Right ventricle myocardium superior (tissue), 1 donor: ENCODE data around the gene MXRA8. TPM values are rescaled to one million over a fixed set of nuclear protein-coding genes. Genes with fewer than 3 reads are reported as not detected.
"Not testable (repeated sequence)": the region's sequence is repeated elsewhere in the genome, so short reads cannot be mapped to it uniquely, and the experiment has no call there.

Experiments used
- ATAC-seq: fragments of 200-7000 bp; cut with Tn5 transposase; one replicate; pipeline ENCODE4 v1.9.1; 2020; ENCODE audit warnings: mild to moderate bottlenecking; ENCODE audit not compliant: poor library complexity
- DNase-seq: peaks from one replicate; pipeline ENCODE4 v3.0.0-alpha.2; 2020
- intact Hi-C: fragments of 100-400 bp; cut with DNase I; formaldehyde crosslinking; loops from one replicate; pipeline ENCODE4 v1.11.2; 2022
- total RNA-seq: library from RNA; stranded (reverse); fragmentation: NEBNext Ultra II Directional; extraction: Animal tissue kit (Norgen Biotek cat#: 25700); gene quantifications from one replicate; pipeline ENCODE4 v1.2.1, GENCODE V29; 2021
- donor health status: DM: no; HTN: yes; CAD: no; lungs with severe emphysema.

The MXRA8 gene
- total RNA-seq, 1 donor from 2014 or later: 21.7 TPM

DNA sequence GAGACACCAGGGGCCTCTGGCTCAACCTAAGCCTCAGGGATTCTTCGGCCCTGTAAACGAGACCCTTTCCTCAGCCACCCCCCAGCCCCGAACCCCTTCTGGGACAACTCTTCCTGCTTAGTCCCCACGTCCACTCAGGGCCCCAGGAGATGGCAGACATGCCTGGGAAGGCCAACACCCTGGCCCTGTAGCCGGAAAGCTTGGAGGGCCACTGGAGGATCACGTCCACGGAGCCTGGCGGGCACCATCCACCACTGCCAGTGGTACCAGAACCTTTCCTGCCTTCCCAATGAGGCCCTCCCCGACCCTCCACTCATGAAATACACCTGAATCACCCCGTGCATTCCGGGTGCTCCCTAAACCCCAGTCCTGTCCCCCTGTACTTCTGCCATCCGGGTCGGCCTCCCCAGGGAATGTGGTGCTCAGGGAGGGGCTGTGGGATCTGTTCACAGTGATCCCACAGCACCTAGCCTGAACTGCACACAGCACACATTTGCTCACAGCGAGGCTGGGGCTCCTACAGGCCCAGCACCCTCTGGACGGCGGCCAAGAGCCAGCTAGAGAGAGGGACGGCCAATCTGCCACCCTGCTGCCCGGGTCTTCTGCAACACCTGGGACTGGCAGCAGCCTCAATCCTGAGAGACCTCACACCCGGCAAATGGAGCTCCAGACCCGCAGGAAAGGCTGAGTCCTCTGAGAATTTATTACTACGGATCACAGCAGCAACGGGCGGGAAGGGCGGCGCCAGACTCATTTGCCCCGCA is 14.9 kb upstream of the MXRA8 start:
- DNase-seq (no peak), ATAC-seq (no peak)
- intact Hi-C loops: loop anchor here (10.0 kb wide), 1 partner anchor 132 kb away; no protein-coding TSS in a partner anchor

DNA sequence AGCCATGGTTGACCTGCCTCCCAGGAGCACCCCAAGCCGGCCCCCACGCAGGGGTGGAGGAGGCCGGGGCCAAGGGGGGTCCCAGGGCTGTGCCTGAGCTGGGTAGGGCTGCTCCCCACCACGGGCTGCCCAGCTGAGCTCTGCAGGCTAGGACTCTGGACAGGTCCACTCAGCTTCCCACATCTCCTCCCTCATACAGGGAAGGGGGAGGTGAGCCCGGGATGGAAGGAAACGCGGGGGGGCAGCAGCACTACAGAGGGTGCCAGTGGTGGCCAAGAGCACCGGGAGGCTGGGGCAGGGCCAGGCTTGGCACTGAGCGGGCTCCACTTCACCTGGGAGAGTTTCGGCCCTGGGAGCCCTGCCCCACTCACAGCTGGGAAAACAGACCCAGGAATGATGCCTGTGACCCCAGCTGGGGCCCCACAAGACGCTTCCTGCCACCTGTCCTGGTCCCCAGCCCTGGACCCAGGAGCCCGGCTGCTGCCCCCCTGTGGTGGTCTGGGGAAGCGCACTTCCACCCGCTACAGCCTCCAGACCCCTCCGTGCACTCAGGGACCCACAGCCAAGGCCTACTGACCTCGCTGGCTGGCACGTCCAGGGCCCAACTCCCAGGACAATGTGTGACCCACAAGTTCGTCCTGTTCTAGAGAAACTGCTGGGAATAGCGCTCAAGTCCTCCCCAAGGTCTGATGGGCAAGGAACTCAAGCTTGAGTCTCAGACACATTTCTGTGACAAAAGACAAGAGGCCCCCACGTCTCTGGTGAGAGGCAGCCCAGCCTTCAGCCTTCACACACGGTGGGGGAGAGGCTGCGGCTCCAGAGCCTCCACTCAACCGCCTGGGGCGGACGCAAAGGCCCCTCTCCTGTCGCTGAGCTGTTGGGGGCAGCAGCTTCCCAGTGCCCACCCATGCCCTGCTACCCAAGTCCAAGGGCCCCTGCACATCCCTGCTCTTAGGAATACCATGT is 13.7 kb upstream of the MXRA8 start:
- ATAC-seq (peak; percentile 39), DNase-seq (peak; percentile 81)
- intact Hi-C loops: loop anchor here (10.0 kb wide), 1 partner anchor 133 kb away; no protein-coding TSS in a partner anchor

DNA sequence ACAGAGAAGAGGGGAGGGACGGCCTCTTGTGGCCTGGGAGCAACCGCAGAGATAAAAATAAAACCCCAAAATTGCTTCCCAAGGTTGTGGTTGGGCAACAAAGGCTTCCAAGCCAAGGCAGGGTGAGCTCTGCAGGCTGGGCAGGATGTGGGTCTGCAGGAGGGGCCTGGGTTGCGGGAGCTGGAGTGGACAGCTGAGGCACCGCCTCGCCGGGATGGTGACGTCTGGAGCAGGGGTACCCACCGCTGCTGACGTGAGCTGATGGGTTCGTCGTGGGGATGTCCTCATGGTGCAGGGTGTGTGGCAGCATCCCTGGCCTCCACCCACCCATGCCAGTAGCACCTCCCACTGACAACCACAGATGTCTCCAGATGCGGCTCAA is 13.0 kb upstream of the MXRA8 start:
- DNase-seq (no peak), ATAC-seq (no peak)
- intact Hi-C loops: loop anchor here (10.0 kb wide), 1 partner anchor 133 kb away; no protein-coding TSS in a partner anchor

DNA sequence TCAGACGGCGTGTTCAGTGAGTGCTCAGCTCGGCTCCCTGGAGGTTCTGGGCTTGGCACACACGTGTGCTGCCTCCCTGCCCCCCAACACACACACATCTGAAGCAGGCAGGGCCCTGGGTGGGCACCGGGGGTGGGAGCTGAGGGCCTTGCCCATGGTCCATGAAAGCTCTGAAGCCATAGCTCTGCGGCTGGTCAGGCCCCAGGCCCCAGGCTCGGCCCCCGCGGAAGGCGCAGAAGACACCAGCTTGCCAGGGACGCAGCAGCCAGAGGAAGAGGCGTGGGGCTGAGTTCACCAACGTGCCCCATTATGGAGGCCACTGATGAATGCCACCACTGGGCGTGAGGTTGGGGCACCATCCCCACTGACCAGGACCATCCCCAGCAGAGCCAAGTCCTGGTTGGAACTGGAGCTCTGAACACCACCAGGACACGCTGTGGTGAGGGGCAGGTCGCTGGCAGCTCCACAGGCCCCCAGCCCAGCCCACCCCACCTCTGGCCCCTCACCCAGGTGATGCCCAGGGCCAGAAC is 12.5 kb upstream of the MXRA8 start:
- no peak for ATAC-seq
- intact Hi-C loops: loop anchor here (10.0 kb wide), 1 partner anchor 134 kb away; no protein-coding TSS in a partner anchor
- no peak for DNase-seq

DNA sequence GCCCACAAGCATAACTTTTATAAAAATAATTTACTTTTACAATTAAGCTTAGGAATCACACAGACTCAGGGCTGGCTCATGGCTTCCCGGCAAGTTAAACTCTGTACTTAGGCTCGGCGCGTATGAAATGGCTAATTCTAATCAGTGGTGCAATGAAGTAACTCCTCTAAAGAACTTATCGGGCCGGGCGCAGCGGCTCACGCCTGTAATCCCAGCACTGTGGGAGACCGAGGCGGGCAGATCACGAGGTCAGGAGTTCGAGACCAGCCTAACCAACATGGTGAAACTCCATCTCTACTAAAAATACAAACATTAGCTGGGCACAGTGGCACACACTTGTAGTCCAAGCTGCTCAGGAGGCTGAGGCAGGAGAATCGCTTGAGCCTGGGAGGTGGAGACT is 11.7 kb upstream of the MXRA8 start:
- not testable (repeated sequence) for ATAC-seq, DNase-seq
- intact Hi-C loops: loop anchor here (10.0 kb wide), 1 partner anchor 135 kb away; no protein-coding TSS in a partner anchor

DNA sequence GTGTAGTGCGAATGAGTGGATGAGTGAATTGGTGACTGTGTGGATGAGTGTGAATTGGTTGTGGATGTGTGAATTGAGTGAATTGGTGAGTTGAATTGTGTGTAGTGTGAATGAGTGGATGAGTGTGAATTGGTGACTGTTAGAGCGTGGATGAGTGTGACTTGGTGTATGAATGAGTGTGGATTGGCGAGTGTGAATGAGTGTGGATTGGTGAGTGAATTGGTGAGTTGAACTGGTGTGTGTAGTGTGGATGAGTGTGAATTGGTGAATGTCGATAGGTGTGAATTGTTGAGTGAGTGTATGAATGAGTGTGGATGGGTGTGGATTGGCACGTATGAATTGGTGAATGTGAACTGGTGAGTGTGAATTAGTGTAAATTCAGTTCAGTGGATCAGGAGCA is 9.0 kb upstream of the MXRA8 start:
- no peak for ATAC-seq
- no peak for DNase-seq
- intact Hi-C loops: no loop called here

DNA sequence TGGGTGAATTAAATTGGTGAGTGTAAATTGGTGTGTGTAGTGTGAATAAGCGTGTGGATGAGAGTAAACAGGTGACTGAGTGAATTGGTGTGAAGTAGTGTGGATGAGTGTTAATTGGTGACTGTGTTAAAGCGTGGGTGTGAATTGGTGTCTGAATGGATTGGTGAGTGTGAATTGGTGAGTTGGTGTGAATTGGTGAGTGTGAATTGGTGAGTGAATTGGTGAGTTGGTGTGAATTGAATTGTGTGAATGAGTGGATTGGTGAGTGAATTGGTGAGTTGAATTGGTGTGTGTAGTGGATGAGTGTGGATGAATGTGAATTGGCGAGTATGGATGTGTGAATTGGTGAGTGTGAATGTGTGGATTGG is 8.3 kb upstream of the MXRA8 start:
- DNase-seq: no peak
- ATAC-seq: no peak
- intact Hi-C loops: no loop called here

DNA sequence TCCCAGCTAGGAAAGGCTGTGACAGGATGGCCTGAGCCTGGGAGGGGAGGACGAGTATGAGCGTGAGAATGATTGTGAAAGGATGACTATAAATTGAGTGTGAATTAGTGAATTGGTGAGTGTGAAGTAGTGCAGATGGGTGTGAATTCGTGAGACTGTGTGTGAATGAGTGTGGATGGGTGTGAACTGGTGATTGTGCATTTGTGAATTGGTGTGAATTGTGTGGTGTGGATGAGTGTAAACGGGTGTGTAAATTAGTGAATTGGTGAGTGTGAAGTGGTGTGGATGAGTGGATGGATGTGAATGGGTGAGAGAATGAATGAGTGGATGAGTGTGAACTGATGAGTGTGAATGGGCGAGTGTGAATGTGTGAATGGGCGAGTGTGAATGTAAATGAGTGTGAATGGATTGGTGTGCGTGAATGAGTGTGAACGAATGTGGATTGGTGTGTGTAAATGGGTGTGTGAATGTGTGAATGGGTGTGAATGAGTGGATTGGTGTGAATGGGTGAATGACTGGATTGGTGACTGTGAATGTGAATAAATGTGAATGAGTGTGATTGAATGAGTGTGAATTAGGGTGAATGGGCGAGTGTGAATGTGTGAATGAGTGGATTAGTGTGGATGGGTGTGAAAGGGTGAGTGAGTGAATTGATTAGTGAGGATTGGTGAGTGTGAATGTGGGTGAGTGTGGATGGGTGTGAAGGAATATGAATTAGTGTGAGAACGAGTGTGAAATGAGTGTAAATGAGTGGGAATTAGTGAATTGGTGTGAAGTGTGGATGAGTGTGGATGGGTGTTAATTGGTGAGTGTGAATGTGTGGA is 7.7 kb upstream of the MXRA8 start:
- ATAC-seq (no peak), DNase-seq (no peak)
- intact Hi-C loops: no loop called here

DNA sequence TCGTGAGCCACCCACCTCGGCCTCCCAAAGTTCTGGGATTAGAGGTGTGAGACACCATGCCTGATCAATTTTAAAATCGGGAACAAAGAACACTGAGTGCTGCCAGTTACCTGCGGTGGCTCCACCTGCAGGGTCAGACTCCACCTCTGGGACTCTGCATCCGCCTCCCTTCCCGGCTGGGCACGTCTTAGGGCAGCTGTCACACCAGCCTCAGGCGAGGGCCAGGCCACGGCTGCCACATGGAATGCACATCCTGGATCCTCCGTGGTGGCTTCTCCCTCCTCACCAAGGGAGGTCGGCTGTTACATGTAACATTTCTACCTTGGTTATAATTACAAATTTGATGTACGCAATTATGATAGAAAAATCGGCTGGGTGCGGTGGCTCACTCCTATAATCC is 5.9 kb upstream of the MXRA8 start:
- DNase-seq (peak; percentile 27), ATAC-seq (no peak)
- intact Hi-C loops: no loop called here

DNA sequence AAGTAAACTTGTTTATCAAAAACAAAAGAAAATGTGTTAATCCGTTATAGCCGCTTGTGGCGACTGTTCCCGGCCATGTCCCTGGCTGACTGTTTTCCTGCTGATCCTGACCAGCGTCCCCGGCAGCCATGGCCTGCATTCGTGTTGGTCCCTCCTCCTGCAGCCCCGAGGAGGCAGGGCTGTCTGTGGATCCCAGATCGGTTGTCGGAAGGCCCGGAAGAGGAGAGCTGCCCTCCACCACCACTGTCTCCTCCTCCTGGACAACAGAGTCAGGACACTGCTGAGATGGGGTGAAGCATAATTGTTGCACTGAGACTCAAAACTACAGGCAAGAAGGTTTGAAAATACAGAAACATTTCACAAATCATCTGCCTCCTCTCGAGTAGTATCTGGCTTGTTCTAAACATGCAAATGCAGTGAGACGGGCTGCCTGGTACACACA is 3.6 kb upstream of the MXRA8 start:
- DNase-seq (peak; percentile 75), ATAC-seq (no peak)
- intact Hi-C loops: no loop called here

DNA sequence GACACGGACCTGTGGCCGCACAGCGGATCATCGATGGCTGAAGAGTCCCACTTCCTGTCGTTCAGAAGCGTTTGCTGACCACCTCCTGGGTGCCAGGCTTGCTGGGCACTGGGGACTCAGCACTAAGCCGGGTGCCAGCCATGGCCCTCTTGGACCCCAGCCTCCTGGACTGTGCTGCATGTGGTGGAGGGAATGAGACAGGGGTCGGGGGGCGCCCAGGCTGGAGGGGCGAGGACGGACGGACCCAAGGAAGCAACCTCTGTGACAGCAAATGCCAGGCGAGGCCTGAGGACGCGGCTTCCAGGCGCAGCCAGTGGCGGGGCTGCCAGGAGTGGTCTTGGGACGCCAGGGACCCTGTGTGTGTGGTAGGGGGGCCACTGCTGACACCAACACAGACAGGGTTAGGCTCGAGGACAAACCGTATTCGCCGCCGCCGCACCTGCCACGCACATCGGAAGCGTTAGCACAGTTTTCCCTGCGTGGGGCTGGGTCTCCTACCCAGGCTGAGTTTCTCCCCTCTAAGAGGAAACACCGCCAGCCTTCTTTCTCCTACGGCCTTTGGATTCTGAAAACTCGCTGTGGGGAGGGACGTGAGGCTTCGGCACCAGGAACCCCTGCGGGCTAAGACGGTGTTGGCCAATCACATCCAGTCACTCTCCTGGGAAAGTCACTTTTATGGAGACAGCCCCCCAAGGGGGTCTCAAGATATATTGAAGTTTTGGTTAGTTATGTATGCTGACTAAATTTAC is 3.1 kb upstream of the MXRA8 start:
- ATAC-seq (no peak), DNase-seq (peak; percentile 39)
- intact Hi-C loops: no loop called here

DNA sequence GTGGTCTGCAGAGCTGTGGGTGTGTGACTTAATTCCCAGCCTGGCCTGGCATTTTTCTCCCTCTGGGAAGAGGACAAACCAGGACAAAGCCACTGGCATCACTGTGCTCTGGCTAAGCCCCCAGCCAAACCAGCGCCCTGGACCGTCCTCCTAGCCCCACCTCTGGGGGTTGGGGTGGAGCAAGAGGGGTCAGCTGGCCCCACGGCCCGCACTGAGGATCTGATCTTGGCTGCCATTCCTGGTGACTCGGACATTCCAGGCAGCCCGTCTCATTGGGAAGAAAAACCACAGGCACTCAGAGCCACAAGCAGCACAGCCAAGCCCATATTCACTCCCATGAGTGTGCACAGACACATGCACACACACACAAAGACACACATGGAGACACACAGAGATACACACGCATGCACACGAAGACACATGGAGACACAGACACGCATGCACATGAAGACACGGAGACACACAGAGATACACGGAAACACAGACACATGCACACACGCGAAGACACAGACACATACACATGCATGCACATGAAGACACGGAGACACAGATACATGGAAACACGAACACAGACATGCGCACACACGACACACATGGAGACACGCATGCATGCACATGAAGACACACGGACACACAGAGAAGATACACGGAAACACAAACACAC is 2.3 kb upstream of the MXRA8 start:
- intact Hi-C loops: no loop called here

DNA sequence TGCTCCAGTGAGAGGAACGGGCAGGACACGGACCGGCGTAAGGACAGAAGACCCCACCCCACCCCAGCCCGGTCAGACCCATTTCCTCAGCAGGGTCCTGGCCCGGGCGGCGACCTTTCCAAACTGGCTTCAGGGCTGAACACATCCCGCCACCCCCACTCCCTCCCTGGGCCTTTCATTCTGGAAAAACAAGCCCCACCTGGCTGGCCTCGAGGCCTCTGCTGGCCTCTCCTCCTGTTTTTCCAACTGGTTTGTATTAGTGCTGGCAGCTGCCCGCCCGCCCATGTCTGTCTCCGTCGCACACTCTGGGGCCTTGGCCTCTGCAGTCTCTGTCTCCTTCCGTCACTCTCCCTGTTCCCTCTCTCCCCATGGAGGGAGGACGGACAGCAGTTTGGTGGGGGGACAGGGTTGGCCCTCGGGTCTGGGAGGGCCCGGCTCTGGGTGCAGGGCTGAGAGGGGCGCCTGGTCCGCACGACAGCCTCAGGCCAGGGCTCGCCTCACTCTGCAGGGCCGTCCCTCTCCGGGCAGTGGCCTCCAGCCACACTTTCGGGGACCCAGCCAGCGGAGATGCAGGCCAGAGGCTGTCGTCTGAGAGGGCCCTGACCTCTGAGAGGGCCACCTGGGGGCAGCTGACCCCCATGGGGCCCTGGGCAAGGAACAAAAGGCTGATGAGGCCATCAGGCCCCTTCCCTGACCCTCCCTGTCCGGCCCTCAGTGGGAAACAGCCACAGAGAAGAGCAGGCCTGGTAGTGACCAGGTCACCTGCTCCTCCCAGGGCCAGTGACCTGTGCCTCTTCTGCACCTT is 1.5 kb upstream of the MXRA8 start:
- intact Hi-C loops: no loop called here
- DNase-seq (peak; percentile 69), ATAC-seq (peak; percentile 19)

More for the DNA sequence above, 2.3 kb upstream of the MXRA8 start:
- ATAC-seq (peak; percentile 53), DNase-seq (peak; percentile 81)

DNA sequence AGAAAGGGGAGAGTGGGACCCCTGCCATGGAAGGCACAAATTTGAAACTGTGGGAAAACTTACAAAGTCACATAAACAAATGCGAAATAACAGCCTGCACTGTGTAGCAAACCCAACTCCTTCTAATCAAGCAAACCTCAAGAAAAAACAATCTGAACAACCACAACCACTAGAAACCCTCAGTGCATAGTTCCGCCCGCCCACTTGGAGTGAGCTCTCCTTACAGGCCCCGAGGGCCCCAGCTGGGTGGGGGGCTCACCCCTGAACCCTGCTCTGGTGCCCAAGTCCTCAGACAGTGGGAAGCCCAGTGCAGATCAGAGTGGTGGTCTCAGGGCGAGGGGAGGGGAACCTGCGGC is 931 bp upstream of the MXRA8 start:
- peak; percentile 51 for DNase-seq
- intact Hi-C loops: no loop called here

DNA sequence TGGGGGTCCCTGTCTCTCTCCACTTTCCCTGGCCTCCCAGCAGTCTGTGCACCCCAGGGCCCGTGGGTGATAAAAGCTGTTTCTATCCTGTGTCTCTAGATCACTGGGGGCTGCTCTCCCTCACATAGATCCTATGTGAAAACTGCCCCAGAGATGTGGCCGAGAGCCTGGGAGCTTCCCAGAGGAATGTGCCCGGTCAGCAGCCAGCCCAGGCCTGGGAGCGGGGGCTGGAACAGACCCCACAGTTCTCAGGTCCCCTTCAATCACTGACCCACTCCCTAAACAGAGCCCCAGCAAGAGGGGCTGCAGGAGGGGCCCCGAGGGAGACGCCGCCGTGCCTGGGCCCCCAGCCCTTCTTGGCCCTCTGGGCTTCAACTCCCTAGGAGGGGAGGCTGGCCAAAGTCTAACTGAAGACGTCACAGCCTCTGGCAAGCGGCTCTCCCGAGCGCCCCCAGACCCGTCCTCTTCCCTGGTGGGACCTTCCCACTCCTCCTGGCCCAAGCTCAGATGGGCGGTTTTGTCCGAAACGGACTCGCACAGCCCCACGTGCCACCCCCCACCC is 403 bp downstream of the MXRA8 start:
- ATAC-seq (no peak), DNase-seq (peak; percentile 37)

More for the DNA sequence above, 931 bp upstream of the MXRA8 start:
- ATAC-seq: no peak

DNA sequence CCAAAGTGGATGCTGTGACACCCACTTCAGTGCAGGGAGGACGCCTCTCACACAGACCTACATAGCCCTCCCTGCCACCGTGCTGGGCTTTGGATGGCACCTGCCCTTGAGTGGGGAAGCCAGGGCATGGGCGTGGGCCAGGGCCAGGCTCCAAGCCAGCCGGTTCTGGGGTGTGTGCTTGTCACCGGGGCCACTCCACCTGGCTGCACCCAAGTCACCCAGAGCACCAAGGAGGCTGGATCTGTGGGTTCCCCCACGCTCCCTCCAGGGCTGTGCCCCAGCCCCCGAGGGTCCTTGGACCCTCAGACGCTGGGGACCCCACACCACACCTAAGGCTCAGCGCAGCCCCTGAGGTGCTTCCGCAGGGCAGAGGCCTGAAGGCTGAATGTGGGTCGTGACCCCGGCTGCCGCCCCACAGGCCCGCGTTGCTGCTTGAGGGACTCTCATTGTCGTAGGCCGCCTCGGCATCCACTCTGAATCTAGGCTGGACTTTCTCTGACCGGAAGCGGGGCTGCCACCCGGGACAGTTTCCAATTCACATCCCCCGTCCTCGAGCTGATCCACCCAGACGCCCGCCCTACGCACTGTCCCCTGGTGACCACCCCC is 1.5 kb downstream of the MXRA8 start:
- intact Hi-C loops: no loop called here

More for the DNA sequence above, 403 bp downstream of the MXRA8 start:
- intact Hi-C loops: no loop called here

More for the DNA sequence above, 1.5 kb downstream of the MXRA8 start:
- no peak for DNase-seq
- no peak for ATAC-seq
